HG03571 (cell line): ENCODE data around the gene GPR162.

Source experiments
- ATAC-seq: cut with Tn5 transposase; IDR thresholded peaks from one replicate; pipeline ENCODE4 v1.9.1; 2021; ENCODE audit not compliant: unreplicated experiment

The GPR162 gene

DNA sequence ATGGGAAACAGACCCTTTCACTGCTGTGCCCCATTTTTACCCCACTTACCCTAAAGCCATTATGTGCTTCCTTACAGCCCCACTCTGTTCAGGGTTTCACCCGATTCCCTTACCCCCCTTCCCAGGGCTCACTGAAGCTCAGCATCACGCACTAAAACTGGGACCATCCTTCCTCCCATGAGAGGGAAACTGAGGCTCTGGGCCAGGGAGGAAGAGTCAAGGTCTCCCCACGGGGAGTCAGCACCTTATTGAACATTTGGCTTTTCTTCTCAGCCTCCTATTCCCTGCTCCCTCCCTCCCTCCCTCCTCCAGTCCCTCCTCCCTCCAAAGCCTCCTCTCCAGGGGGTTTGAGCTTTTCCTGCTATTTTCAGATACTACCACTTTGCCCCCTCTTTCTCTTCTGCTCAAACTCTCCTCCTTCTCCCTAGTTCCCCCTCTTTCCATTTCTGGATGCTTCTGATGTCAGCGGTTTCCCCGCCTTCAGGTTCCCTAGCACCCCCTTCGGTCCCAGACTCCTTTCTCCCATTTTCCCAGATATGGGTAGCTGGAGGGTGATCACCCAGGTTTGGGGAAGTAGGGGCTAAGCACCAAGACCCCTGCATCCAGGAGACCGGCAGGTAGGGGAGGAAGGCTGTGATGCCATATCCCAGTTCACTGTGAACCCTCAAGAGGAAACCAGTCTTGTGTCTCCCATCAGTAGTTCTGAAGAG lies 960 bp downstream of the GPR162 start:
- no peak for ATAC-seq

DNA sequence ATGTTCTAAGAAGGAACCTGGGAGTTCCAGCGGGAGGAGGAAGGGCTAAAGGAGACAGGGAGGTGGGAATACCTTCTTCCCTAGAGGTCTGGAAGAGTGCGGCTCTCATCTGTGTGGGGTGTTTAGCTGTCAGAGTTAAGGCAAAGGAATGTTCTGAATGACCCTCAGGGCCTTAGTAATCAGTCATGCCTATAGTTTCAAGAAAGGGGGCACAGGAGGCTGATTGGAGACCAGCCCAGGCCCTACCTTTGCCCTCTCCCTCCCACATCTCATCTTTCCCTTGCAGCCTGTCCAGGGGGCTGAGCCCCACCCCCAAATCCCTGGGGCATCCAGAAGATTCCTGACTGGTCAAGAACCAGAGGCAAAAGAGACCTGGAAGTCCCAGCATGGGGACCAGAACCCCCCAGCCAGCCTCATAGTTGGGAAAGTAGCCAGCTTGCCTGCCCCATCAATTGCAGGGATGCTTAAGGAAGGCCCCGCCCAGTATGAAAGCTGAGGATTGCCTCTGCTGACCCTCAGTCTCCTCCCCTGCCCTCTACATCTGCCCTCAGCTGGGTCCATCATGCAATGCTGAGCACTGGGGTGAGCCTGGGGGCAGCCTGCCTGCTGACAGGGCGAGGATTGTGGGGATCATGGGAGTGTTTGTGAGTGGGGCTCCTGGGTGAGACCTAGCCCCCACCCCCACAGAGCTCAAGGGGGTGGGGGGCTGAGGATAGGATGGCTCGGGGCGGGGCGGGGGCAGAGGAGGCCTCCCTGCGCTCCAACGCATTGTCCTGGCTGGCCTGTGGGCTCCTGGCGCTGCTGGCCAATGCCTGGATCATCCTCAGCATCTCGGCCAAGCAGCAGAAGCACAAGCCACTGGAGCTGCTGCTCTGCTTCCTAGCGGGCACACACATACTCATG lies 1.8 kb downstream of the GPR162 start:
- ATAC-seq, result no peak

DNA sequence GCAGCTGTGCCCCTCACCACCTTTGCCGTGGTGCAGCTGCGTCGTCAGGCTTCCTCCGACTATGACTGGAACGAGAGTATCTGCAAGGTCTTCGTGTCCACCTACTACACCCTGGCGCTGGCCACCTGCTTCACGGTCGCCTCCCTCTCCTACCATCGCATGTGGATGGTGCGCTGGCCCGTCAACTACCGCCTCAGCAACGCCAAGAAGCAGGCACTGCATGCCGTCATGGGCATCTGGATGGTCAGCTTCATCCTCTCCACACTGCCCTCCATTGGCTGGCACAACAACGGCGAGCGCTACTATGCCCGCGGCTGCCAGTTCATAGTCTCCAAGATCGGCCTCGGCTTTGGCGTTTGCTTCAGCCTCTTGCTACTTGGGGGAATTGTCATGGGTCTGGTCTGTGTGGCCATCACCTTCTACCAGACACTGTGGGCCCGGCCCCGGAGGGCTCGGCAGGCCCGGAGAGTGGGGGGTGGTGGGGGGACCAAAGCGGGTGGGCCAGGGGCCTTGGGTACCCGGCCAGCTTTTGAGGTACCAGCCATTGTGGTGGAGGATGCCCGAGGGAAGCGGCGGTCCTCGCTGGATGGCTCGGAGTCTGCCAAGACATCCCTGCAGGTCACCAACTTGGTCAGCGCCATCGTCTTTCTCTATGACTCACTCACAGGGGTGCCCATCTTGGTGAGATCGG lies 2.6 kb downstream of the GPR162 start:
- no peak for ATAC-seq

DNA sequence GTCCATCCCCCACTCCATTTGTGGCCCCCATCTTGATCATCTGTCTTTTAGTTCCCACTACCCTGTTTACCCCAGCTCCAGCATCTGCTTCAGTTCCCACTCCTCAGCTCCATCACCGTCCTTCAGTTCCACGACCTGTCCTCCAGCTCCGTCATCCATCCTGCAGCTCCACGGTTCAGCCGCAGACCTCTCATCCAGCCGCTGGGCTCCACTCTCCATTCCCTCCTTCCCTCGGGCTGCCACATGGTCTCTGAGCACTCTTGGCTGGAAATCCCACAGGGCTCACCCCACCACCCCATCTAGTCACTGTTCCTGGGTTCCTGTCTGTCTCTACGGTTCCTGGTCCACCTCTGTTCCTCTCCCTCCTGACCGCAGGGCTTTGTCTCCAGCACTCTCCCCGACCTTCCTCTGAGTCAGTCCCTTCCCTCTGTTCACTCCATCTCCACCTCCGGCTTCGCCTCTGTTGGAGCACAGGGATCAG lies 3.3 kb downstream of the GPR162 start:
- ATAC-seq, result no peak

DNA sequence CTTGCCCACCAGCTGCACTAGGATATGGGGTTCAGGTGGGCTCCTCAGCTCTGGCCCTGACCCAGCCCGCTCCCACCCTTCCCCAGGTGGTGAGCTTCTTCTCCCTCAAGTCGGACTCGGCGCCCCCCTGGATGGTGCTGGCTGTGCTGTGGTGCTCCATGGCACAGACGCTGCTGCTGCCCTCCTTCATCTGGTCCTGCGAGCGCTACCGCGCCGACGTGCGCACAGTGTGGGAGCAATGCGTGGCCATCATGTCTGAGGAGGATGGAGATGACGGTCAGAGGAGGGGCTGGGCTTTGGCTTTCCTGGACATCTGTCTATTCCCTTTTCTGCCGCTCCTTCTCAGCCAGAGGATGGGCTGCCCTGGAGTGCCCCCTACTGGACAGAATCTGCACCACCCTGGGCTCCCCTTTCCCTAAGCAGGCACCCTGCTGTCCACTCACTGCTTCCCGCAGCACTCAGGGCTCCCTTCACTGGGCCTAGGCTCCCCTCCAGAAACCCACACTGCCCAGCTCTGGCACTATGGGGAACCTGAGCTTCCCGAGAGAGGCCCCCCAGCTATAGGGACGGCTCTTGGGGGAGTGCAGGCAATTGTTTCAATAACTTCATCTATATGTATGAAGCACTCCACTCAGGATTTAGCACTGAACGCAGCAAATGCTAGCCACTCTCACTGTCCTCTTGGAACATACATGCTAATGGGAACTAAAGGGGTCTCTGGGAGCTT lies 3.9 kb downstream of the GPR162 start:
- ATAC-seq, result no peak

DNA sequence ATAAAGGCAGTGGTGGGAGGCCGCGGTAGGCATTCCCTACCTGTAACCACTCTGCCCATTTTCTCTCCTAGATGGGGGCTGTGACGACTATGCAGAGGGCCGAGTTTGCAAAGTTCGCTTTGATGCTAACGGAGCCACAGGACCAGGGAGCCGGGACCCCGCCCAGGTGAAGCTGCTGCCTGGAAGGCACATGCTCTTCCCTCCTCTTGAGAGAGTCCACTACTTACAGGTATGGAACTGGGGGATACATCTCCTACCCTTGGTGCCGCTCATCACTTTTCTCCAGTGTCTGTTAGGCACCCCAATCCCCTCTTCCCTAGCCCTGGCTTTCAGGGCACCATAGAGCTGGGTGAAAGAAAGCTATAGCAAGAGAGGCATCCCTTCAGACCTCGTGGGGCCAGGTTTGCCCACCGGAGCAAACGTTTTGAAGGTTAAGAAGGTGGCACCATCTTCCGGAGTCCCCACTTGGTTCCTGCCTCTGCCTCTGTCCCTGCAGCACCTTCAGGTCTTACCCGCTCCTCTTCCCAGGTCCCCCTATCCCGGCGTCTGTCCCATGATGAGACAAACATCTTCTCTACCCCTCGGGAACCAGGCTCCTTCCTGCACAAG lies 4.6 kb downstream of the GPR162 start:
- ATAC-seq, result no peak

DNA sequence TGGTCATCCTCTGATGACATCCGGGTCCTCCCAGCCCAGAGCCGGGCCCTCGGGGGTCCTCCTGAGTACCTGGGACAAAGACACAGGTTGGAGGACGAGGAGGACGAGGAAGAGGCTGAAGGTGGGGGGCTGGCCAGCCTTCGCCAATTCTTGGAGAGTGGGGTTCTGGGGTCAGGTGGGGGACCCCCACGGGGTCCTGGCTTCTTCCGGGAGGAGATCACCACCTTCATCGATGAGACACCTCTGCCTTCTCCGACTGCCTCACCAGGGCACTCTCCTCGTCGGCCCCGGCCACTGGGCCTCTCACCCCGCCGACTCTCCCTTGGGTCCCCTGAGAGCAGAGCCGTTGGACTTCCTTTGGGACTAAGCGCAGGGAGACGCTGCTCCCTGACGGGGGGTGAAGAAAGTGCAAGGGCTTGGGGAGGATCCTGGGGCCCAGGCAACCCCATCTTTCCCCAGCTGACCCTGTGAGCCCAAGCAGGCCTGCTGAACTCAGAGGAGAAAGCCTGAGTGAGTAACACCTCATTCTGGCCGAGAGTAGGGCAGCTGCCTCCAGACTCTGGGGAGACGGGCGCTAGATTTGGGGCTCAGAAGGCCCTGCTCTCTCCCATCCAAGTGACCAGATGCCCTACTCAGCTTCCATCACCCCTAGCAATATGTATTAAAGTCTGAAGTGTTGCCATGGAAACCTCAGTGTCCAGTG lies 5.3 kb downstream of the GPR162 start:
- ATAC-seq, result no peak

DNA sequence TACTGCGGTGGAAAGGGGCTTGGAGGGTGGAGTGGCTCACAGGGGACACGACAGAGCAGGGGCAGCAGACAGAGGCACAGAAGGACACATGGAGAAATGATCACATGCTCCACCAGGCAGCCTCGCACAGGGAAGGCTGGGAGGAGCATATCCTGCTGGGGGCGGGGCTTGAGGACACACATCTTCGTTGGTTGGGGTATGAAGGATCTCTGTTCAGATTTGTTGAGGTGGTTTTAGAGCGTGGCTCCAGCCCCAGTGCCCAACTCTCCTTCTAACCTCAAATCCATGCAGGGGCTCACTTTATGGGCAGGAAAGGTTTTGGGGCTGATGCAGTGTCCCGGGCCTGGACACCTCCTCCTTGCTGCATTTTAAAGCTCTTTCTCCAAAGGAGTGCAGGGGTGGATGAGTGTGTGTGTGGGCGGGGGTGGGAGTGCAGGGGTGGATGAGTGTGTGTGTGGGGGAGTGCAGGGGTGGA lies 5.9 kb downstream of the GPR162 start:
- ATAC-seq, result no peak

DNA sequence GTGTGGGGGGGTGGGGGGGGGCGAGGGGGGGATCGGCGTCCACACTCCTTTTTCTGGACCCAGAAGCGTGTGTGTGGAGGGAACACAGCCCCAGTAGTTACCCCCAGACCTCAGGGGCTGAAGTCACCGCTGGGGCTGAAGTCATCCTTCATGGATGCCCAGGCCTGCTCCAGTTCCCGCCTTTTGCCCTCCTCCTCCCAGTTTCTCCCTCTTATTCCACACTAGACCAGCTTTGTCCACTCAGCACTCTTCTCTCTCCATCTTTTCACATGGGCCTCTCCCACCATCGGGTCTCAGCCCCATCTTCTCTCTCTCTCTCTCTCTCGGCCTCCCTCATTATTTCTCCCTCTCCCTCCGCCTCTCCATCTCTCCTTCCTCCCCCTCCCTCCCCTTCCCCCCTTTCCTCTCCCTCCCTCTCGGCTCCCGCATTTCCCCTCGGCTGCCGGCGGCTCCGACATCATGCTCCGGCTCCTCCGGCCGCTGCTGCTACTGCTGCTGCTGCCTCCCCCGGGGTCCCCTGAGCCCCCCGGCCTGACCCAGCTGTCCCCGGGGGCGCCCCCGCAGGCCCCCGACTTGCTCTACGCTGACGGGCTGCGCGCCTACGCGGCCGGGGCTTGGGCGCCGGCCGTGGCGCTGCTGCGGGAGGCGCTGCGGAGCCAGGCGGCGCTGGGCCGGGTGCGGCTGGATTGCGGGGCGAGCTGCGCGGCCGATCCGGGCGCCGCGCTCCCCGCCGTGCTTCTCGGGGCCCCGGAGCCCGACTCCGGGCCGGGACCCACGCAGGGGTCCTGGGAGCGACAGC lies 6.6 kb downstream of the GPR162 start, which contains the start of gene P3H3:
P3H3 (plus strand) TSS at position 426 of the 799 bp plus-strand sequence; CDS start at position 460, 34 bp downstream.
- no peak for ATAC-seq

DNA sequence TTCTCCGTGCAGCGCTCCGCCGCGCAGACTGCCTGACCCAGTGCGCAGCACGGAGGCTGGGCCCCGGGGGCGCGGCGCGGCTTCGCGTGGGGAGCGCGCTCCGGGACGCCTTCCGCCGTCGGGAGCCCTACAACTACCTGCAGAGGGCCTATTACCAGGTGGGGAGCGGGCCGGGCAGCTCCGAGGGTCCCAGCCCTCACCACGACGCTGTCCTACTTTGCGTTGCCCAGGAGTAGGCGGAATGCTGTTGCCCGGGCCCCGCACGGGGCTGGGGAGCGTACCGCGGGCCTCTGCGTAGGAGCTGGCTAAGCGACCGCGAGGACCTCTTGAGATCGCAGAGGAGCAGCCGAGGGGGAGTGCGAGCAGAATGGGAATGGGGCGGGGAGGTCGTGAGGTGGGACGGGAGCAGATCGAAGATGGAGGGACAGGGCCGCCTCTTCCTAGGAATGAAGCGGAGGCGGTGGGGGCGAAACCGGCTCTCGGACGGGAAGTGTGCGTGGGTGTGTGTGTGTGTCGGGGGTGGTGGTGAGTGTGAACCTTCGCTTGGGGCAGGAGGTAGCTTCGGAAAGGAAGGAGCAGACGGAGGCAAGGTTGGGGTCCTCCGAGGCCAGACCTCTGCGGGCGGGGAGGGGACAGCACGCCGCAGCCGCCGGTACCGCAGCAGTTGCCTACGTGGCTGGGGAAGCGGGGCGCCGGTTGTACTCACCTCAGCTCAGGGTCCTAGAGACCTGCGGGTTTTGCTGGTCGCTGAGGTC lies 7.3 kb downstream of the GPR162 start:
- no peak for ATAC-seq

DNA sequence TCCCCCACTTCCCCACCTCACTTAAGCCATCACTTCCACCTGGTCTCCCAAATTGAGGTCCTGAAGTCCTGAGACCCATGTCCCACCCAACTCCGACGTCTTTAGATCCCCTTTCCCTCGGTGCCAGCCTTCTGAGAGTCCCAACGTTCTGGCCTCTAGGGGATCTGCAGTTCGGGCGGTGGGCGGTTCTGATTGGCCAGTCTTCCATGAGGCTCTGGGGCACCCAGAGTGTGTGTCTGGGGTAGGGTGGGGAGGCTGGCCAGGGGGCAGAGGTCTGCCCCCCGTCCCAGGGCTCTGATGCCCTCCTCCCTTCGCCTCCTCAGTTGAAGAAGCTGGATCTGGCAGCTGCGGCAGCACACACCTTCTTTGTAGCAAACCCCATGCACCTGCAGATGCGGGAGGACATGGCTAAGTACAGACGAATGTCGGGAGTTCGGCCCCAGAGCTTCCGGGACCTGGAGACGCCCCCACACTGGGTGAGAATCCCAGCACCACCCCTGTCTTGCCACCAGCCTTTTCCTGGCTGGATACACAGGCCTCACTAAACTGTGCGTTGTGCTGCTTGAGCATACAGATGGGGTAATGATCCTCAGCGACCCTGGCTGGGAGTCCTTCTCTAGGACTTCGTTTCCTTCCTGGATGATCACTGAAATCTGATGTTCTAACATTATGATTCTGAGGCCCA lies 8.1 kb downstream of the GPR162 start:
- ATAC-seq, result no peak

DNA sequence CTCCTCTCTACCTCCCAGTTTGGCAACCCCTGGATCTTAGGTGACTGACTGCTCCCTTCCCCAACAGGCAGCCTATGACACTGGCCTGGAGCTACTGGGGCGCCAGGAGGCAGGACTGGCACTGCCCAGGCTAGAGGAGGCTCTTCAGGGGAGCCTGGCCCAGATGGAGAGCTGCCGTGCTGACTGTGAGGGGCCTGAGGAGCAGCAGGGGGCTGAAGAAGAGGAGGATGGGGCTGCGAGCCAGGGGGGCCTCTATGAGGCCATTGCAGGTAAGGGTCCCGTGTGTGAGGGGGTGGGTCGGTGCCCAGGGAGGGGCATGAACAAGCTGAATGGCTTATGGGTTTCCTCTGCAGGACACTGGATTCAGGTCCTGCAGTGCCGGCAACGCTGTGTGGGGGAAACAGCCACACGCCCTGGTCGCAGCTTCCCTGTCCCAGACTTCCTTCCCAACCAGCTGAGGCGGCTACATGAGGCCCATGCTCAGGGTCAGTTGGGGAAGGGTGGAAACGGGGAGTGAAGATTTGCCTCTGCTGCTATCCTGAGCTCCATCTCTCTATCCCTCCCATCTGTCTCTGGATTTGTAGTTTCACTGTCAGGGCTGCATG lies 8.8 kb downstream of the GPR162 start:
- ATAC-seq, result no peak

DNA sequence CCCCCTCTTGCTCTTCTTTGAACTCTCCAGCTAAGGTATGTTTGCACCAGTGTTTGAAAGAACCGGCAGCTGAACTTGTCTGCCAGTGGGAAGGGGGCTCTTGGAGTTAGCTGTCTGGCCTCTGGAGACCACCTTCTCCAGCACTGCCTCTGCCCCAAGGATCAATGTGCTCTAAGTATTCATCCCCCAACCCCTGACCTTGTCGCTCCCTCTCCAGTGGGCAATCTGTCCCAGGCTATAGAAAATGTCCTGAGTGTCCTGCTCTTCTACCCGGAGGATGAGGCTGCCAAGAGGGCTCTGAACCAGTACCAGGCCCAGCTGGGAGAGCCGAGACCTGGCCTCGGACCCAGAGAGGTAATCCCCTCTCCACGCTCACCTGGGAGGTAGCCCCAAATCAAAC lies 9.4 kb downstream of the GPR162 start:
- ATAC-seq, result no peak

DNA sequence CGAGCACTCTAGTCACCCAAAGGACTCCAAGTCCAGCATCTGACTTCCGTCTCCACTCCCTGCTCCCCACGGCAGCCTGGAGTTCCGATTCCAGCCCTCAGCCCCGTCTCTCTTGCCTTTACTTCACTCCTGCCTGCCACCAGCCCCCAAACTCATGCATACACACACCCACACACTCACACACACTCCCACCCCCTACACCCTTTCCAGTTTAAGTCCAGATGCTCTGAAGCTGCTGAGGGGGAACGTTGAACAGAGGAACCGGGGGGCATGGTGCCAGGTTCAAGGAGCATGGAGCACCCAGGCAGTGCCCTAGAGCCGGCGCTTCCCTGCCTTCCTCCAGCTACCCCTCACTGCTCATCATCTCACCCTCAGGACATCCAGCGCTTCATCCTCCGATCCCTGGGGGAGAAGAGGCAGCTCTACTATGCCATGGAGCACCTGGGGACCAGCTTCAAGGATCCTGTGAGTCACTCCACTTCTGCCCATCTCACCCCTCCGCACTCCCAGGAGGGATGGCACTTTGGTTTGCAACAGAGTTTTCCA lies 9.9 kb downstream of the GPR162 start:
- no peak for ATAC-seq

DNA sequence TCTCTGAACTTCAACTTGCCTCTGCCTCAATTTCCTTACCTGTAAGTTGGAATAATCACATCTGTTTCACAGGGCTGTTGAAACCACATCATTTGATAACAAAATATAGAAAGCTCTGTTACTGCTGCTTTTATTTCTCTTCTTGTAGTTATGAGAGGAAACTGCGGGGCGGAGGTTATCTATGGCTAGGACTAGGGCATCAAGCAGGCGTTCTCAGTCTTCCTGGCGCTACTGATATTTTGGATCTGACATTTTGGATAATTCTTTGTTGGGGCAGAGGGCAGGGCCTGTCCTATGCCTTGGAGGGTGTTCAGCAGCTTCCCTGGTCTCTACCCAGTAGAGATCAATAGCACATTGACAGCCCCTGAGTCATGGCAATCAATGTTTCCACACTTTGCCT lies 10.5 kb downstream of the GPR162 start:
- ATAC-seq, result no peak

DNA sequence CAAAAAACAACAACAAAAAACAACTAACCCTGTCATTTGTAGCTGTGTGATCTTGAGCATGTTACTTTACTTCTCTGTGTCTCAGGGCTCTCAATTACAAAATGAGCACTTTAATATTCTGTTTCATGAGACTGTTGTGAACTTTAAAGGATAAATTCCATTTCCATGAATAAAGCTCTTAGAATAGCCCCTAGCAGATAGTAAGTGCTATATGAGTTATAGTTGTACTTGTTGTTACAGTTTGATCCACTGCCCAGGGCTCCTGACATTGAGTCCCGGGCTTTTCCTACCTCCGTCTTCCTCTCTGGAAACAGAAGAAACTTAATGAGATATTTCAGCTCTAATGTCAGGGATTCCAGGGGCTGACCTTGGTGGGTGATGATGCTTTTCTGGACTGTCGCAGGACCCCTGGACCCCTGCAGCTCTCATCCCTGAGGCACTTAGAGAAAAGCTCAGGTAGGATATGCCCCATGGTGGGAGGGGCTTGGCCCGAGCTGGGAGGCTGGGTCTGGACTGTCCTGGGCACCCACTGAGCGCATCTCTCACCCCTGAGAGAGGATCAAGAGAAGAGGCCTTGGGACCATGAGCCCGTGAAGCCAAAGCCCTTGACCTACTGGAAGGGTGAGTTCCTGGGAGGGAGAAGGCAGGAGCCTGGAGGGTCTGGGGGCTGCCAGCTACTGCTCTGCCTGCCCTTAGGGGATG lies 11.7 kb downstream of the GPR162 start:
- no peak for ATAC-seq
